ENCODE data around the gene TBCK. TPM values are rescaled to one million over a fixed set of nuclear protein-coding genes. Genes with fewer than 3 reads are reported as not detected.

TBCK gene
- total and polyA plus RNA-seq, 9 of the 15 experiments (the other 6 are each of a cell fraction or from before 2014, with no cell fraction given) = 5.3 to 26.6 (median 16.2) TPM

GRCh38 chr4:106116025-106116424 lies 200.0 kb downstream of the TBCK start:
- 28% methylated on average over 2 of the region's 2 CpGs for WGBS (ENCODE audit: insufficient coverage, low coverage, missing lambda C conversion rate)
- no peak overlapping the region for H3K4me3 ChIP-seq
- no peak overlapping the region for H3K27ac ChIP-seq (ENCODE audit: extremely low read depth, low read depth, low read length)
- H3K9me1 ChIP-seq (ENCODE audit: control insufficient read depth, insufficient read depth, low read length) = no peaks in the 10 kb centered on the region
- DNase-seq (ENCODE audit: extremely low read depth in 1 of 4, low spot score in 3 of 4) (no peak), ATAC-seq (no peak), FAIRE-seq (no peak)
- H3K4me1 ChIP-seq (replicated peaks in 1 of 2; ENCODE audit: control insufficient read depth in 2 of 2, insufficient read depth in 2 of 2, low read length in 2 of 2) = no peaks in the 10 kb centered on the region
- intact Hi-C loops (cut with micrococcal nuclease) (no loop called here), in situ Hi-C loops (cut with MboI) (no loop called here)
- H3K36me3 ChIP-seq (ENCODE audit: control insufficient read depth, insufficient read depth, low read length) = no peaks in the 10 kb centered on the region
- H3K9me3 ChIP-seq (replicated peaks; ENCODE audit: control insufficient read depth, insufficient read depth, low read depth, low read length) = no peaks in the 10 kb centered on the region
- no TSS peak for BruUV-seq (replicated peaks)
- H3K9ac ChIP-seq (ENCODE audit: insufficient read depth in 1 of 2, low read depth in 2 of 2, low read length in 2 of 2) = no peak overlapping the region
- H4K20me1 ChIP-seq (replicated peaks; ENCODE audit: control insufficient read depth, insufficient read depth, low read length) = no peaks in the 10 kb centered on the region
- H3K79me2 ChIP-seq (ENCODE audit: control insufficient read depth, insufficient read depth, low read length) = no peaks in the 10 kb centered on the region
- no peak overlapping the region for H2AFZ ChIP-seq (ENCODE audit: low read depth, low read length)
- ChIA-PET CTCF (ENCODE audit: low intra/inter-chr PET ratio) (no interaction called here), POLR2A (no interaction called here)
- no peak overlapping the region for H3K4me2 ChIP-seq (ENCODE audit: insufficient read depth, low read length)
- no peaks in the 10 kb centered on the region for H3K27me3 ChIP-seq (ENCODE audit: control insufficient read depth in 2 of 2, insufficient read depth in 2 of 2, low read length in 2 of 2)
- TF ChIP-seq ZNF764 (CRISPR knock-in tag; IDR thresholded peaks at IDR 0.05; ENCODE audit: low read depth) = no peak
- TF ChIP-seq KDM5B (IDR thresholded peaks at IDR 0.05; ENCODE audit: insufficient replicate concordance, low read depth, low read length) = no peak
- TF ChIP-seq NR3C1 (CRISPR knock-in tag; IDR thresholded peaks at IDR 0.05) = no peak
- TF ChIP-seq MYBL2 (IDR thresholded peaks at IDR 0.05; ENCODE audit: low read depth) = no peak
- no peak for TF ChIP-seq MYBL2 (CRISPR knock-in tag; IDR thresholded peaks at IDR 0.05; ENCODE audit: borderline replicate concordance)
- no peak for TF ChIP-seq NCOA1 (IDR thresholded peaks at IDR 0.05; ENCODE audit: low read depth)
- TF ChIP-seq CCNT2 (IDR thresholded peaks at IDR 0.05; ENCODE audit: borderline replicate concordance, extremely low read depth, insufficient read length, low read depth, low read length) = no peak
- TF ChIP-seq ZEB2 (IDR thresholded peaks at IDR 0.05) = no peak
- TF ChIP-seq NEUROD1 (IDR thresholded peaks at IDR 0.05; ENCODE audit: borderline replicate concordance, low read depth, low read length, partially characterized antibody) = no peak
- TF ChIP-seq RCOR1 (IDR thresholded peaks at IDR 0.05; ENCODE audit: borderline replicate concordance in 1 of 2, low read depth in 2 of 2, low read length in 2 of 2) = no peak
- TF ChIP-seq ZNF239 (CRISPR knock-in tag; IDR thresholded peaks at IDR 0.05) = no peak
- TF ChIP-seq SMAD2 (IDR thresholded peaks at IDR 0.05; ENCODE audit: low read depth, low read length) = no peak
- TF ChIP-seq ZNF280A (IDR thresholded peaks at IDR 0.05; ENCODE audit: low read depth, partially characterized antibody) = no peak
- TF ChIP-seq HNRNPL (IDR thresholded peaks at IDR 0.05; ENCODE audit: low read depth, low read length) = no peak
- TF ChIP-seq, protein P1, sequence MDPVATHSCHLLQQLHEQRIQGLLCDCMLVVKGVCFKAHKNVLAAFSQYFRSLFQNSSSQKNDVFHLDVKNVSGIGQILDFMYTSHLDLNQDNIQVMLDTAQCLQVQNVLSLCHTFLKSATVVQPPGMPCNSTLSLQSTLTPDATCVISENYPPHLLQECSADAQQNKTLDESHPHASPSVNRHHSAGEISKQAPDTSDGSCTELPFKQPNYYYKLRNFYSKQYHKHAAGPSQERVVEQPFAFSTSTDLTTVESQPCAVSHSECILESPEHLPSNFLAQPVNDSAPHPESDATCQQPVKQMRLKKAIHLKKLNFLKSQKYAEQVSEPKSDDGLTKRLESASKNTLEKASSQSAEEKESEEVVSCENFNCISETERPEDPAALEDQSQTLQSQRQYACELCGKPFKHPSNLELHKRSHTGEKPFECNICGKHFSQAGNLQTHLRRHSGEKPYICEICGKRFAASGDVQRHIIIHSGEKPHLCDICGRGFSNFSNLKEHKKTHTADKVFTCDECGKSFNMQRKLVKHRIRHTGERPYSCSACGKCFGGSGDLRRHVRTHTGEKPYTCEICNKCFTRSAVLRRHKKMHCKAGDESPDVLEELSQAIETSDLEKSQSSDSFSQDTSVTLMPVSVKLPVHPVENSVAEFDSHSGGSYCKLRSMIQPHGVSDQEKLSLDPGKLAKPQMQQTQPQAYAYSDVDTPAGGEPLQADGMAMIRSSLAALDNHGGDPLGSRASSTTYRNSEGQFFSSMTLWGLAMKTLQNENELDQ (CRISPR knock-in tag; IDR thresholded peaks at IDR 0.05; ENCODE audit: borderline replicate concordance) = no peak
- TF ChIP-seq MXD1 (CRISPR knock-in tag; IDR thresholded peaks at IDR 0.05; ENCODE audit: borderline replicate concordance, poor library complexity, severe bottlenecking) = no peak
- TF ChIP-seq, protein P2, sequence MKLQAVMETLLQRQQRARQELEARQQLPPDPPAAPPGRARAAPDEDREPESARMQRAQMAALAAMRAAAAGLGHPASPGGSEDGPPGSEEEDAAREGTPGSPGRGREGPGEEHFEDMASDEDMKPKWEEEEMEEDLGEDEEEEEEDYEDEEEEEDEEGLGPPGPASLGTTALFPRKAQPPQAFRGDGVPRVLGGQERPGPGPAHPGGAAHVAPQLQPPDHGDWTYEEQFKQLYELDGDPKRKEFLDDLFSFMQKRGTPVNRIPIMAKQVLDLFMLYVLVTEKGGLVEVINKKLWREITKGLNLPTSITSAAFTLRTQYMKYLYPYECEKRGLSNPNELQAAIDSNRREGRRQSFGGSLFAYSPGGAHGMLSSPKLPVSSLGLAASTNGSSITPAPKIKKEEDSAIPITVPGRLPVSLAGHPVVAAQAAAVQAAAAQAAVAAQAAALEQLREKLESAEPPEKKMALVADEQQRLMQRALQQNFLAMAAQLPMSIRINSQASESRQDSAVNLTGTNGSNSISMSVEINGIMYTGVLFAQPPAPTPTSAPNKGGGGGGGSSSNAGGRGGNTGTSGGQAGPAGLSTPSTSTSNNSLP (IDR thresholded peaks at IDR 0.05; ENCODE audit: borderline replicate concordance, low read depth, low read length) = no peak
- TF ChIP-seq ZNF12 (CRISPR knock-in tag; IDR thresholded peaks at IDR 0.05) = no peak

Measured in K562 (cell line).